ENCODE results near the gene GPSM3.

Gene GPSM3

GRCh38 chr6:32191696-32192607 lies 491 bp downstream of the GPSM3 start:
- no peak for DNase-seq (ENCODE audit: low read depth in 2 of 2)
- no peak for TF ChIP-seq CTCF (IDR thresholded peaks at IDR 0.05; ENCODE audit: low read depth, low read length)
- H3K4me3 ChIP-seq (replicated peaks in 1 of 2; ENCODE audit: low read depth in 2 of 2, low read length in 2 of 2): peak overlapping the region in 1 of 2 donors; percentile 14

- no peak for TF ChIP-seq CTCF (IDR thresholded peaks at IDR 0.05; ENCODE audit: low read depth, low read length)
- DNase-seq (ENCODE audit: low read depth in 2 of 2): no peak
- peak overlapping the region in 1 of 2 donors; percentile 67 for H3K4me3 ChIP-seq (replicated peaks in 1 of 2; ENCODE audit: low read depth in 2 of 2, low read length in 2 of 2)
Observed at GRCh38 chr6:32190911-32191677, 1.3 kb downstream of the GPSM3 start.

- peak; percentile 91 to 96 for DNase-seq (ENCODE audit: low read depth in 2 of 2)
Observed at GRCh38 chr6:32190054-32190851, 2.2 kb downstream of the GPSM3 start, which contains the start of gene PBX2. TSS of gene PBX2 (minus strand) at chr6:32190202. CDS start at chr6:32189915, 287 bp downstream.

GRCh38 chr6:32189742-32190053 lies 2.7 kb downstream of the GPSM3 start:
- no peak for DNase-seq (ENCODE audit: low read depth in 2 of 2)
- peak overlapping the region; percentile 67 to 70 for H3K4me3 ChIP-seq (replicated peaks in 1 of 2; ENCODE audit: low read depth in 2 of 2, low read length in 2 of 2)
- no peak for TF ChIP-seq CTCF (IDR thresholded peaks at IDR 0.05; ENCODE audit: low read depth, low read length)

More at GRCh38 chr6:32190054-32190851, 2.2 kb downstream of the GPSM3 start, which contains the start of gene PBX2:
- H3K4me3 ChIP-seq (replicated peaks in 1 of 2; ENCODE audit: low read depth in 2 of 2, low read length in 2 of 2): peak within 1 kb of the TSS; percentile 67 to 70
- no peak for TF ChIP-seq CTCF (IDR thresholded peaks at IDR 0.05; ENCODE audit: low read depth, low read length)

- no peak for TF ChIP-seq CTCF (IDR thresholded peaks at IDR 0.05; ENCODE audit: low read depth, low read length)
- peak overlapping the region; percentile 67 to 70 for H3K4me3 ChIP-seq (replicated peaks in 1 of 2; ENCODE audit: low read depth in 2 of 2, low read length in 2 of 2)
- no peak for DNase-seq (ENCODE audit: low read depth in 2 of 2)
Observed at GRCh38 chr6:32189069-32189741, 3.2 kb downstream of the GPSM3 start.

Measured in cardiac fibroblast (primary cell).